Measurements from ENCODE around the gene FAM177B.

The FAM177B gene

GRCh38 chr1:222713091-222713961, 23.7 kb upstream of the FAM177B start:
- TF ChIP-seq ESRRG (CRISPR knock-in tag; IDR thresholded peaks at IDR 0.05) (no peak), GLIS3 (CRISPR knock-in tag; IDR thresholded peaks at IDR 0.05) (no peak), POU6F1 (CRISPR knock-in tag; IDR thresholded peaks at IDR 0.05; ENCODE audit: borderline replicate concordance, low read depth) (no peak), ZNF70 (CRISPR knock-in tag; IDR thresholded peaks at IDR 0.05) (no peak), ZFP3 (CRISPR knock-in tag; IDR thresholded peaks at IDR 0.05) (no peak), ZNF8 (CRISPR knock-in tag; IDR thresholded peaks at IDR 0.05) (no peak), ZC3H10 (CRISPR knock-in tag; IDR thresholded peaks at IDR 0.05) (no peak), ZFP30 (CRISPR knock-in tag; IDR thresholded peaks at IDR 0.05) (no peak), RARB (CRISPR knock-in tag; IDR thresholded peaks at IDR 0.05) (no peak; the same call in 1 of the 2 replicates), BACH2 (CRISPR knock-in tag; IDR thresholded peaks at IDR 0.05; ENCODE audit: borderline replicate concordance) (no peak), PATZ1 (CRISPR knock-in tag; IDR thresholded peaks at IDR 0.05; ENCODE audit: borderline replicate concordance) (no peak), CSDC2 (CRISPR knock-in tag; IDR thresholded peaks at IDR 0.05) (no peak), CSRNP3 (CRISPR knock-in tag; IDR thresholded peaks at IDR 0.05) (no peak), TCF4 (CRISPR knock-in tag; IDR thresholded peaks at IDR 0.05; ENCODE audit: borderline replicate concordance) (no peak), ZNF565 (CRISPR knock-in tag; conservative IDR thresholded peaks at IDR 0.05; ENCODE audit: low read depth) (no peak), CREB5 (CRISPR knock-in tag; IDR thresholded peaks at IDR 0.05; ENCODE audit: low read depth) (no peak)
- ATAC-seq, result peak; percentile 80

- ATAC-seq, result no peak
- TF ChIP-seq CSDC2 (CRISPR knock-in tag; IDR thresholded peaks at IDR 0.05), result no peak
- no peak for TF ChIP-seq ESRRG (CRISPR knock-in tag; IDR thresholded peaks at IDR 0.05)
- no peak for TF ChIP-seq PPARA (CRISPR knock-in tag; IDR thresholded peaks at IDR 0.05; ENCODE audit: borderline replicate concordance)
- no peak for TF ChIP-seq TSHZ2 (CRISPR knock-in tag; IDR thresholded peaks at IDR 0.05)
- TF ChIP-seq CSRNP3 (CRISPR knock-in tag; IDR thresholded peaks at IDR 0.05), result no peak
- TF ChIP-seq ZNF565 (CRISPR knock-in tag; conservative IDR thresholded peaks at IDR 0.05; ENCODE audit: low read depth), result no peak
- no peak for TF ChIP-seq GLIS3 (CRISPR knock-in tag; IDR thresholded peaks at IDR 0.05)
- no peak for TF ChIP-seq PATZ1 (CRISPR knock-in tag; IDR thresholded peaks at IDR 0.05; ENCODE audit: borderline replicate concordance)
- TF ChIP-seq CREB5 (CRISPR knock-in tag; IDR thresholded peaks at IDR 0.05; ENCODE audit: low read depth), result no peak
- TF ChIP-seq POU6F1 (CRISPR knock-in tag; IDR thresholded peaks at IDR 0.05; ENCODE audit: borderline replicate concordance, low read depth), result no peak
- no peak for TF ChIP-seq ISL1 (CRISPR knock-in tag; IDR thresholded peaks at IDR 0.05)
- TF ChIP-seq ARNTL (CRISPR knock-in tag; IDR thresholded peaks at IDR 0.05; ENCODE audit: borderline replicate concordance, low read depth), result no peak
- no peak for TF ChIP-seq BACH2 (CRISPR knock-in tag; IDR thresholded peaks at IDR 0.05; ENCODE audit: borderline replicate concordance)
- no peak for TF ChIP-seq SNAI2 (CRISPR knock-in tag; IDR thresholded peaks at IDR 0.05)
- TF ChIP-seq ZNF8 (CRISPR knock-in tag; IDR thresholded peaks at IDR 0.05), result no peak
- TF ChIP-seq ZNF70 (CRISPR knock-in tag; IDR thresholded peaks at IDR 0.05), result no peak
- no peak for TF ChIP-seq ZFP3 (CRISPR knock-in tag; IDR thresholded peaks at IDR 0.05)
- TF ChIP-seq RARB (CRISPR knock-in tag; IDR thresholded peaks at IDR 0.05), result no peak
These were observed 20.6 kb upstream of the FAM177B start for GRCh38 chr1:222716393-222716792.

Data from SK-N-SH treated with all-trans-retinoic acid at 6 μM for 48 hours (cell line).